PC-9 (cell line): ENCODE results near the gene GPR42.

ENCODE experiments used
- CTCF ChIP-seq: fragments of 200-600 bp; sonication (generic); conservative IDR thresholded peaks from 2 replicates; pipeline ENCODE4 v1.6.1; 2017; ENCODE audit warnings: mixed run types, antibody characterized with exemption, mild to moderate bottlenecking, moderate library complexity
- EZH2 ChIP-seq: fragments of 200-600 bp; sonication (generic); IDR thresholded peaks from 2 replicates; pipeline ENCODE4 v1.8.0; 2017; ENCODE audit warnings: antibody characterized with exemption, low read depth

GRCh38 chr19:35419805-35420204 is 48.9 kb downstream of the GPR42 start:
- no peak for TF ChIP-seq EZH2
- TF ChIP-seq CTCF, result no peak
